Lower lobe of right lung (tissue), 2 donors: Measurements from ENCODE around the gene OR2AK2. TPM values are rescaled to one million over a fixed set of nuclear protein-coding genes. Genes with fewer than 3 reads are reported as not detected.
A peak's percentile ranks its signal among the peaks of the same experiment; 100 is the strongest.
"Not testable (repeated sequence)": the region's sequence is repeated elsewhere in the genome, so short reads cannot be mapped to it uniquely, and the experiment has no call there.

ENCODE experiments used
- ATAC-seq, 2 donors: fragments of 200-7000 bp; cut with Tn5 transposase; one replicate each; pipeline ENCODE4 v1.9.1; 2020 to 2022; ENCODE audit warnings: mild to moderate bottlenecking in 2 of 2, moderate library complexity in 2 of 2
- DNase-seq: peaks from one replicate; pipeline ENCODE4 v3.0.0-alpha.2; 2020
- H3K27ac ChIP-seq: fragments of 200-600 bp; one replicate; pipeline ENCODE4 v1.8.0; 2022
- H3K27me3 ChIP-seq: fragments of 200-600 bp; one replicate; pipeline ENCODE4 v1.8.0; 2022; ENCODE audit warnings: low read depth
- H3K36me3 ChIP-seq: fragments of 200-600 bp; one replicate; pipeline ENCODE4 v1.8.0; 2022; ENCODE audit warnings: mild to moderate bottlenecking
- H3K4me1 ChIP-seq: fragments of 200-600 bp; one replicate; pipeline ENCODE4 v1.8.0; 2022
- H3K4me3 ChIP-seq: fragments of 200-600 bp; one replicate; pipeline ENCODE4 v1.8.0; 2022; ENCODE audit warnings: mild to moderate bottlenecking
- H3K9me3 ChIP-seq: fragments of 200-600 bp; one replicate; pipeline ENCODE4 v1.8.0; 2022
- intact Hi-C: fragments of 100-400 bp; cut with DNase I; formaldehyde crosslinking; loops from one replicate; pipeline ENCODE4 v1.11.0; 2022
- total RNA-seq: library from RNA; stranded (reverse); fragmentation: NEBNext Ultra II Directional; extraction: Animal tissue kit (Norgen Biotek cat#: 25700); gene quantifications from one replicate; pipeline ENCODE4 v1.2.1, GENCODE V29; 2021
- TF ChIP-seq, protein P1 (sequence below): fragments of 200-600 bp; IDR thresholded peaks from one replicate; pipeline ENCODE4 v1.8.0; 2022; ENCODE audit warnings: antibody characterized with exemption, mild to moderate bottlenecking
- donor health status: DM: no; HTN: yes; CAD: no; lungs with severe emphysema.

Gene OR2AK2
- total RNA-seq, 1 donor from 2014 or later, result not detected

DNA sequence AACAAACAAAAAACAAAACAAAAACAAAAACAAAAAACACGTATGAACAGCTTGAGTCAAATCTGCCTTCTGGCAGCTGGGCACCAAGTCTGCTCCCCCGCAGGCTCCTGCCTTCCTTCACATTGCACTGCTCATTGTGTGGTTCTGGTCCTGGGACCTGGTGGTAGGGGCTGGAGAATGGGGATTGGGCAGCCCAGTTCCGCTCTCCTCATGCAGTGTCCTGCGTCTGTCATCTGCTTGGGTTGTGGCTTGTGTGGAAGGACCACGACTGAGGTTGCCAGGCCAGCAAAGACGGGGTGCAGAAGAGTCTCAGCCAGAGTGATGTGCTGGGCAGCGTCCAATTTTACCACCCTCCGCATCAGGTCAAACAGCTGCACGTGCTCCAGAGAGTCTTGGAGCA, 29.3 kb upstream of the OR2AK2 start:
- intact Hi-C loops, result no loop called here
- no peaks in the 10 kb centered on the region for H3K4me1 ChIP-seq
- DNase-seq (no peak), ATAC-seq (peak in 1 of 2 donors; percentile 9)
- H3K9me3 ChIP-seq, result no peaks in the 10 kb centered on the region
- H3K27ac ChIP-seq, result no peak overlapping the region
- H3K36me3 ChIP-seq, result no peaks in the 10 kb centered on the region
- H3K4me3 ChIP-seq, result no peak overlapping the region
- peaks cover 5% of the 10 kb centered on the region for H3K27me3 ChIP-seq
- TF ChIP-seq, protein P1, sequence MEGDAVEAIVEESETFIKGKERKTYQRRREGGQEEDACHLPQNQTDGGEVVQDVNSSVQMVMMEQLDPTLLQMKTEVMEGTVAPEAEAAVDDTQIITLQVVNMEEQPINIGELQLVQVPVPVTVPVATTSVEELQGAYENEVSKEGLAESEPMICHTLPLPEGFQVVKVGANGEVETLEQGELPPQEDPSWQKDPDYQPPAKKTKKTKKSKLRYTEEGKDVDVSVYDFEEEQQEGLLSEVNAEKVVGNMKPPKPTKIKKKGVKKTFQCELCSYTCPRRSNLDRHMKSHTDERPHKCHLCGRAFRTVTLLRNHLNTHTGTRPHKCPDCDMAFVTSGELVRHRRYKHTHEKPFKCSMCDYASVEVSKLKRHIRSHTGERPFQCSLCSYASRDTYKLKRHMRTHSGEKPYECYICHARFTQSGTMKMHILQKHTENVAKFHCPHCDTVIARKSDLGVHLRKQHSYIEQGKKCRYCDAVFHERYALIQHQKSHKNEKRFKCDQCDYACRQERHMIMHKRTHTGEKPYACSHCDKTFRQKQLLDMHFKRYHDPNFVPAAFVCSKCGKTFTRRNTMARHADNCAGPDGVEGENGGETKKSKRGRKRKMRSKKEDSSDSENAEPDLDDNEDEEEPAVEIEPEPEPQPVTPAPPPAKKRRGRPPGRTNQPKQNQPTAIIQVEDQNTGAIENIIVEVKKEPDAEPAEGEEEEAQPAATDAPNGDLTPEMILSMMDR, result no peak

DNA sequence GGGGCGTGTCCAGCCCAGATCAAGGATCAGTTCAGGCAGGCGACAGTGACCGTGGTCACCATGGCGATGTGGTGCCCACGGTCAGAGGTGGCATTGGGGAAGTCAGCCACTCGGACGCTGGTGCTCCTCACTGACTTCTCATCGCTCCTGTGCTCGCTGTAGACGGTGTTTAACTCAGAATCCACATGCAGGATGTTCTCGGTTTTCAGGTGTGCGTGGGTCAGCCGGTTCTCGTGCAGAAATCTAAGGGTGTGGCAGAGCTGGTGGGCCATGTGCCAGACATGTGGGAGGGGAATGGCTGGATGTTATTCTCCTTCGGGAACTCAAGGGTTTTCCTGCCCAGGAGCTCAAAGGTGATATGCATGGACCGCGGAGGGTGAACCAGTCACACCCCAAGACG, 28.6 kb upstream of the OR2AK2 start:
- intact Hi-C loops, result no loop called here
- DNase-seq (no peak), ATAC-seq (peak in 1 of 2 donors; percentile 7)
- Histone ChIP-seq H3K4me3 (no peak overlapping the region), H3K9me3 (no peaks in the 10 kb centered on the region), H3K36me3 (no peaks in the 10 kb centered on the region), H3K27ac (no peak overlapping the region), H3K27me3 (peaks cover 5% of the 10 kb centered on the region), H3K4me1 (no peaks in the 10 kb centered on the region)
- TF ChIP-seq, protein P1, result no peak

DNA sequence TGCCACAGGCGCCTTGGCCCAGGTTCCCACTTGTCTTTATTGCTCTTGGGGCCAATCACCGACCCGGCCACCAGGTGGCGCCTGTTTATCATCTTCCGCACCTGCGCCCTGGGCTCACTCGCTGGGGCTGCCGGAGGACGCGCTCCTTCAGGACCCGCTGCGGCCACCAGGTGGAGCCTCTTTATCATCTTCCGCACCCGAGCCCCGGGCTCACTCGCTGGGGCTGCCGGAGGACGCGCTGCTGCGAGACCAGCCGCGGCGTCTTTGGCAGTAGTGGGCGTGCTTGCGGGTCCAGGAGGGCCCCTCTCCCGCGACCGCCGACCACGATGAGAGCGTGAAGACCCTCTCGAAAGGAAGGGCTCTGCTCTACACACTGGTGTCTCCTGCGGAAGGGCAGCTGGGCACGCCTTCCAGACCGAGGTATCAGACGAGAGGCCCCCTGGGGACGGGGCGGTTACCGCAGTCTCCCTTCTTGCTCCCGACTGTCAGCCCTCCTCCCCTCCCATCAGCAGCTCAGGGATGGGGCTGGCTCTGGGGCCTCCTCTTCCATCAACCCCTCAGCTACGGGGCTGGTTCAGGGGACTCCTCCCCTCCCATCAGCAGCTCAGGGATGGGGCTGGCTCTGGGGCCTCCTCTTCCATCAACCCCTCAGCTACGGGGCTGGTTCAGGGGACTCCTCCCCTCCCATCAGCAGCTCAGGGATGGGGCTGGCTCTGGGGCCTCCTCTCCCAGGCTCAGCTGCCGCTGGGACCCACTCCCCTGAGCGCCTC, 27.9 kb upstream of the OR2AK2 start:
- TF ChIP-seq, protein P1, result peak; percentile 62
- H3K9me3 ChIP-seq, H3K36me3 ChIP-seq, H3K27ac ChIP-seq, intact Hi-C loops, H3K4me1 ChIP-seq, H3K27me3 ChIP-seq: not testable (repeated sequence)
- H3K4me3 ChIP-seq, result peak overlapping the region; percentile 37
- DNase-seq (peak; percentile 87), ATAC-seq (peak; percentile 81 to 94)

DNA sequence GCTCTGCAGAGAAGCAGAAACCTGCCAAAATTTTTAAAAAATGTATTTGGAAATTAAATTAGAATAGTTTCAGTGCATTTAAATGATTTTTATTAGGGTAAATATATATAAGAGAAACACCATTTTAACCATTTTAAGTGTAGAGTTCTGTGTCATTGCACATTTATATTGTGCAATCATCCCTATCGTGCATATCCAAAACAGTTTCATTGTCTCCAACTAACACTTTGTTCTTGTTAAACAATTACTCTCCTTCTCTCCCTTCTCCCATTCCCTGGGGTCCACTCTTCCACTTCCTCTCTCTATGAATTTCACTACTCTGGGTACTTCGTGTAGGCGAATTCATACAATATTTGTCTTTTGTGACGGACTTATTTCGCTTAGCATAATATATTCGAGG, 22.4 kb upstream of the OR2AK2 start:
- TF ChIP-seq, protein P1, result no peak
- Histone ChIP-seq H3K9me3 (no peaks in the 10 kb centered on the region), H3K36me3 (no peaks in the 10 kb centered on the region), H3K27ac (no peak overlapping the region), H3K27me3 (no peaks in the 10 kb centered on the region), H3K4me3 (no peak overlapping the region), H3K4me1 (no peaks in the 10 kb centered on the region)
- intact Hi-C loops, result no loop called here
- no peak for DNase-seq
- ATAC-seq, result no peak

DNA sequence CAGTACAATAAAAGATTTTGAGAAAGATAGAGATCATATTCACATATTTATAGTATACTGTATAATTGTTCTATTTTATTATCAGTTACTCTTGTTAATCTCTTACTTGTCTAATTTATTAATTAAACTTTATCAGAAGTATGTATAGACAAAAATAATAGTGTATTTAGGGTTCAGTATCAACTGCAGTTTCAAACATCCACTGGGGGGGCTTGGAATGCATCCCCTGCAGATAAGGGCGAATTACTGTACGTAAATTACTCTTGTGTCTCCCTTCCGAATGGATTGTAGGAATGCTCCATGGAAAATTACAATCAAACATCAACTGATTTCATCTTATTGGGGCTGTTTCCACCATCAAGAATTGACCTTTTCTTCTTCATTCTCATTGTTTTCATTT, 16.5 kb upstream of the OR2AK2 start, which contains the start of gene OR2L8:
Gene OR2L8 (plus strand): TSS at position 301 of the 400 bp plus-strand sequence. CDS start 0 bp downstream, at position 301.
- Histone ChIP-seq H3K36me3 (no peaks in the 10 kb centered on the region), H3K27ac (no peak within 1 kb of the TSS), H3K9me3 (no peaks in the 10 kb centered on the region), H3K4me3 (no peak within 1 kb of the TSS), H3K27me3 (no peaks in the 10 kb centered on the region), H3K4me1 (no peaks in the 10 kb centered on the region)
- intact Hi-C loops, result no loop called here
- TF ChIP-seq, protein P1, result no peak
- DNase-seq (no peak), ATAC-seq (no peak)
